Measurements from ENCODE around the gene MTUS2.

MTUS2 gene

DNA sequence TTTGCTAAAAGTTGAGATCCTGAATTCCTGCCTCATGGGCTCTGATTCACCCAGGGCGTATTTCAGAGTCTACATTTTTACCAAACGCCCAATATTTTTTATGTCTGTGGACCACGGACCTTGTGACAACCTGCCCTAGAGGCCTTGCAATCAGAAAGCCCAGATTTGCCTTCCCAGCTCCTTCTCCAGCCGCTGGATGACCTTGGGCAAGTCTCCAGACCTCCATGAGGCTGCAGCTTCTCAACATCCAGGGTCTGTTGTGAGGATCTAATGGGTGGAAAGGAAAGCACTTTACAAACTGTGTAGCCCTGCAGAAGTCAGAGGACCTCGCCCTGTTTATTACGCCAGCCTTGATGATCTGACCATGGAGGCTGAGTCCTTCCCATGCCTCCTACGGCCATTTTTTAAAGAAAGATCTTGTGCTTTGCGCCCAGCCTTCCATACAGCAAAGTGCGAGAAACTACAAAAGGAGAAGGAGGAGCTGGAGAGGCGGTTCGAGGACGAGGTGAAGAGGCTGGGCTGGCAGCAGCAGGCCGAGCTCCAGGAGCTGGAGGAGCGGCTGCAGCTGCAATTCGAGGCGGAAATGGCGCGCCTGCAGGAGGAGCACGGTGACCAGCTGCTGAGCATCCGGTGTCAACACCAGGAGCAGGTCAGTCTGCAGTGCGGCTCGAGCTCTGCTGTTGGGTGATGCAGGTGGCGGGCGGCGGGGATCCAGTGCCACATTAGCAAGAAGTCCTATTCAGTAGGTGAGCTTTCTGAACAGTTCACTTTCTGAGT lies 659.8 kb downstream of the MTUS2 start:
- Histone ChIP-seq H3K9me3 (ENCODE audit: insufficient read depth, low read depth, low read length) (no peaks in the 10 kb centered on the region), H3K27me3 (ENCODE audit: insufficient read depth, low read length) (no peaks in the 10 kb centered on the region), H3K36me3 (ENCODE audit: insufficient read depth, low read length) (no peaks in the 10 kb centered on the region), H3K4me3 (ENCODE audit: low read length) (no peak overlapping the region), H3K4me1 (ENCODE audit: insufficient read depth, low read length) (peaks cover 14% of the 10 kb centered on the region), H3K27ac (ENCODE audit: low read depth, low read length) (no peak overlapping the region), H3K9ac (ENCODE audit: low read depth, low read length) (no peak overlapping the region)
- WGBS = 88% methylated on average over 25 of the region's 25 CpGs

DNA sequence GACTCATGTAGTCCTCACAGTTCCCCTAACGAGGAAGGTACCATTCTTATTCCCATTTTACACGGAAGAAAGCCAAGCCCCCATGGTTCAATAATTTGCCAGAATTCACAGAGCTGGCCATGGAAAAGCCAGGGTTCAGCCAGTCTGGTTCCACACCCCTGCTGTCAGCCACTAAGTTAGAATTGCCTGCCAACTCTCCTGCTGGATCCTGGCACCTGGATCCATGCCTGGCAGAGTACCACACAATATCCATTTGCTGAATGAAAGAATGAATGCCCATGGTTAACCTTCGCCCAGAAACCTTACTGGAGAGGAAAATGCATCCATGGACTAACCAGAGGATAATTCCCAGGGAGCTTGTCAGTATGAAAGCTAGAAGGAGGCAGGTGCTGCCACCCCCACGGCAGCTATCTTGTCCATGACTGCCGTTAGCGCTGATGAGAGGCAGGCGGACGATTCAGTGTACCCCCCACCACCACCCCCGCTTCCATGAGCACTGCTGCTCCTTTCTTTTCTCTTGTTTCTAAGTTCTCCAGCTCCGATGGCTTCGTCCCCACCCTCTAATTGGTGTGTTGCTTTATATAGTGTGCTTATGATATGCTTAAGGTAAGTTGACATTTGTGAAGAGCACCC lies 660.9 kb downstream of the MTUS2 start:
- Histone ChIP-seq H3K4me3 (ENCODE audit: low read length) (no peak overlapping the region), H3K27me3 (ENCODE audit: insufficient read depth, low read length) (no peaks in the 10 kb centered on the region), H3K4me1 (ENCODE audit: insufficient read depth, low read length) (peaks cover 14% of the 10 kb centered on the region), H3K9me3 (ENCODE audit: insufficient read depth, low read depth, low read length) (no peaks in the 10 kb centered on the region), H3K36me3 (ENCODE audit: insufficient read depth, low read length) (no peaks in the 10 kb centered on the region), H3K9ac (ENCODE audit: low read depth, low read length) (no peak overlapping the region), H3K27ac (ENCODE audit: low read depth, low read length) (no peak overlapping the region)
- WGBS = 93% methylated on average over 9 of the region's 11 CpGs

DNA sequence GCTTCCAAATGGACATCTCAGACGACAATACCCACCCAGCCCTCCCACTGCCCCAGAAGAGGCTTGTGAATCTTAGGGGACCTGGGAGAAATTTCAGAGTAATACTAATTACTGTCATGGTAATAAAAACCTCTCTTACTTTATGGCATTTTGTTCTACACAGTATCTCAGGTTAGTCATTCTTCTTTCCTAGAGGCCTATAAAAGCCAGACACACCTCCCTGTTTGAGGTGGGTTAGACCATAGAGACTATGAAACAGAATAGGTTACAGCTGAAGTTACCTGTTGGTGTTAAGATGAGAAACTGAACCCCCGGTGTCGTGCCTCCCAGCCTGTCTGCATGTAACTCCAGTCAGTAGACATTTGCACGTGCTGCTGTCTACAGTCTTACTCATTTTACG lies 661.5 kb downstream of the MTUS2 start:
- Histone ChIP-seq H3K9me3 (ENCODE audit: insufficient read depth, low read depth, low read length) (no peaks in the 10 kb centered on the region), H3K9ac (ENCODE audit: low read depth, low read length) (no peak overlapping the region), H3K27me3 (ENCODE audit: insufficient read depth, low read length) (no peaks in the 10 kb centered on the region), H3K4me3 (ENCODE audit: low read length) (no peak overlapping the region), H3K36me3 (ENCODE audit: insufficient read depth, low read length) (no peaks in the 10 kb centered on the region), H3K4me1 (ENCODE audit: insufficient read depth, low read length) (peaks cover 14% of the 10 kb centered on the region), H3K27ac (ENCODE audit: low read depth, low read length) (no peak overlapping the region)
- 91% methylated on average over 4 of the region's 5 CpGs for WGBS

DNA sequence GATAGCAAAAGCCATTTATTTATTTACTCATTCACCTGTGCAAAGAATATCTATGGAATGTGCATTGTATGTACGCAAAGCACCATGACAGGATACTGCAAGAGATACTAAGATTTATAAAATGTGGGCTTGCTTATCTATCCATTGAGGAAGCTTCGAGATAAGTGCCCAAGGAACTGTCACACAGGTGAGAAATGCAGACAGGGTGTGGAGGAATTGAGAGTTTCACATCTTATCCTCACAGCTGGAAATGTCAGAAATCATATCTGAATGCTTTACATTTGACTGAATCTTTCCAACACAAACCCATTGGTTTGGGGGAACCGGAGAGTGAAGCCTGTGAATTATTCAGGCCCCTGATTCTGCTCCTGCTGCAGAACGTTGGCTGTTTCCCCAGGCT lies 662.4 kb downstream of the MTUS2 start:
- Histone ChIP-seq H3K9ac (ENCODE audit: low read depth, low read length) (no peak overlapping the region), H3K27me3 (ENCODE audit: insufficient read depth, low read length) (no peaks in the 10 kb centered on the region), H3K9me3 (ENCODE audit: insufficient read depth, low read depth, low read length) (no peaks in the 10 kb centered on the region), H3K36me3 (ENCODE audit: insufficient read depth, low read length) (no peaks in the 10 kb centered on the region), H3K4me3 (ENCODE audit: low read length) (no peak overlapping the region), H3K27ac (ENCODE audit: low read depth, low read length) (no peak overlapping the region), H3K4me1 (ENCODE audit: insufficient read depth, low read length) (peaks cover 14% of the 10 kb centered on the region)
- WGBS = 88% methylated on average over 4 of the region's 4 CpGs

DNA sequence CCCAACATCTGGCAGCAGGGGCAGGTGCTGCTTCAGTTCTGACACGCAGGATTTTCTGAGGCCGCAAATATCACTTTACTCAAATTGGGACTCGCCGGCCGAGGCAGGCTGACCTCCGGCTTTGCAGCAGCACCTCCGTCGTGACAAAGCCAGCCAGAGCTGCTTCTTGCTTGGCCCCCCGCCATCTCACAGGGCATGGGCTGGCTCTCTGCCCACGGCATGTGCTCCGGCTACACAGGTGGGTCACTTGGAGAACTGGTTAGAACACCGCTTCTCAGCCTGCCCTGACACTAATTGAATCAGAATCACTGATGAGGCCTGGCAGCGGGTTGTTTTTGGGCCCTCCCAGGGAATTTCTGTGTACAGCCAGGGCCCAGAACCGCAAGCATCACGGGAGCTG lies 663.1 kb downstream of the MTUS2 start:
- Histone ChIP-seq H3K36me3 (ENCODE audit: insufficient read depth, low read length) (no peaks in the 10 kb centered on the region), H3K4me1 (ENCODE audit: insufficient read depth, low read length) (peaks cover 20% of the 10 kb centered on the region), H3K27me3 (ENCODE audit: insufficient read depth, low read length) (no peaks in the 10 kb centered on the region), H3K27ac (ENCODE audit: low read depth, low read length) (no peak overlapping the region), H3K9me3 (ENCODE audit: insufficient read depth, low read depth, low read length) (no peaks in the 10 kb centered on the region), H3K9ac (ENCODE audit: low read depth, low read length) (no peak overlapping the region), H3K4me3 (ENCODE audit: low read length) (no peak overlapping the region)
- 91% methylated on average over 15 of the region's 15 CpGs for WGBS

DNA sequence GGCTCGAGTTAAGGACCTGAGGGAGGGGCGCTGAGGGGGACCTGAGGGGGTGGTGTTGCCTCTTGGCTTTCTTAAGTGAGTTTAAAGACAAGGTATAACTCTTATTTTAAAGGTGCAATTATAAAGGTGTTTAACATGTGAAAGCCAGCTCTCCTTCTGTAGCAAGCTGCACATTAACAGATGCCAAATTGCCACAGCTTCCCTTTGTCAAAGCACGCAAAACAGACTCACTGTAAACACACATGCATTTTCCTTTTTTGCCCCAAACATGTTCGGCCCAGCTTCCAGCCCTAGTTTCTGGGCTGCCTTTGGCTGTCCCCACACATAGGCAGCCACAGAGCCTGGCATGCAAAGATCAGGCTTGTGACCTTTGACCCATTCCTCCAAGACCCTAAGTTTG lies 663.5 kb downstream of the MTUS2 start:
- Histone ChIP-seq H3K4me3 (ENCODE audit: low read length) (no peak overlapping the region), H3K9ac (ENCODE audit: low read depth, low read length) (no peak overlapping the region), H3K36me3 (ENCODE audit: insufficient read depth, low read length) (no peaks in the 10 kb centered on the region), H3K9me3 (ENCODE audit: insufficient read depth, low read depth, low read length) (no peaks in the 10 kb centered on the region), H3K27ac (ENCODE audit: low read depth, low read length) (no peak overlapping the region), H3K4me1 (ENCODE audit: insufficient read depth, low read length) (peaks cover 20% of the 10 kb centered on the region), H3K27me3 (ENCODE audit: insufficient read depth, low read length) (no peaks in the 10 kb centered on the region)
- 63% methylated on average over 4 of the region's 4 CpGs for WGBS

DNA sequence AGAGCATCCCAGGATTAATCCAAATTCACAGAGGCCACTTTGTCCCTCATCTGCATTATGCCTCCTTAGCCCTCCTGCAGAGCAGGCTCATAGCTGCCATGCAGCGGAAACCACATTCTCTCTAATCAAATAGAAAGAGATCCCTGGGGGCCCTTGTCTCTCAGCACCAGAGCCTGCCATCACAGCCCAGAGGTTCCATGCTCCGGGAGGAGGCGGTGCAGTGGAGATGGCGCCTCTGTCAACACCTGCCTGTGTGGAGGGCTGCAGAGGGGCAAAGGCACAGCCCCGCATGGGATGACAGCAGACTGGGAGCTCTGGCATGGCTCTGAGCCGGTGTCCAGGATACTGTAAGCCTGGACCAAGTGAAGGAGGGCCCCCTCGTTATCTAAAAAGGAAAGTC lies 664.1 kb downstream of the MTUS2 start:
- Histone ChIP-seq H3K36me3 (ENCODE audit: insufficient read depth, low read length) (no peaks in the 10 kb centered on the region), H3K9me3 (ENCODE audit: insufficient read depth, low read depth, low read length) (no peaks in the 10 kb centered on the region), H3K27me3 (ENCODE audit: insufficient read depth, low read length) (no peaks in the 10 kb centered on the region), H3K4me3 (ENCODE audit: low read length) (no peak overlapping the region), H3K4me1 (ENCODE audit: insufficient read depth, low read length) (peaks cover 20% of the 10 kb centered on the region), H3K27ac (ENCODE audit: low read depth, low read length) (no peak overlapping the region), H3K9ac (ENCODE audit: low read depth, low read length) (no peak overlapping the region)
- 65% methylated on average over 7 of the region's 7 CpGs for WGBS

DNA sequence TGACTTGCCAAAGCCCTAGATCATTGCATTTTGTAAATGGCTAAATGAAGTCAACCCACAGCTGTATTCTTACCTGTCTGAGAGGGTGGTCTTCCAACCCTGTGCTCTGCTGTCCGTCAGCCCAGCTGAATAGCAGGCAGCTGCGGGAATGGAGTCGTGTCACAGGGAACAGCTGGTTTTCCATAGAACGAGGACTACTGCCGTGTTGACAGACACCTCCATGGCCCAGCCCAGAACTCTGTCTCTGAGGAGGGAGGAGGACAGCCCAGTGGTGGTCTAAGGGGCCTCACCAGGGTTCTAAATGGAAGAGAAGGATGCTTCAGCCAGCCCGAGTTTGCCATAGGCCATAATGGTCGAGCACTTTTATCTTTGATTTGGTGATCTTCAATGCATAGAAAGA lies 664.7 kb downstream of the MTUS2 start:
- Histone ChIP-seq H3K4me1 (ENCODE audit: insufficient read depth, low read length) (peaks cover 20% of the 10 kb centered on the region), H3K36me3 (ENCODE audit: insufficient read depth, low read length) (no peaks in the 10 kb centered on the region), H3K27ac (ENCODE audit: low read depth, low read length) (no peak overlapping the region), H3K4me3 (ENCODE audit: low read length) (no peak overlapping the region), H3K9me3 (ENCODE audit: insufficient read depth, low read depth, low read length) (no peaks in the 10 kb centered on the region), H3K27me3 (ENCODE audit: insufficient read depth, low read length) (no peaks in the 10 kb centered on the region), H3K9ac (ENCODE audit: low read depth, low read length) (no peak overlapping the region)
- WGBS = 86% methylated on average over 7 of the region's 7 CpGs

DNA sequence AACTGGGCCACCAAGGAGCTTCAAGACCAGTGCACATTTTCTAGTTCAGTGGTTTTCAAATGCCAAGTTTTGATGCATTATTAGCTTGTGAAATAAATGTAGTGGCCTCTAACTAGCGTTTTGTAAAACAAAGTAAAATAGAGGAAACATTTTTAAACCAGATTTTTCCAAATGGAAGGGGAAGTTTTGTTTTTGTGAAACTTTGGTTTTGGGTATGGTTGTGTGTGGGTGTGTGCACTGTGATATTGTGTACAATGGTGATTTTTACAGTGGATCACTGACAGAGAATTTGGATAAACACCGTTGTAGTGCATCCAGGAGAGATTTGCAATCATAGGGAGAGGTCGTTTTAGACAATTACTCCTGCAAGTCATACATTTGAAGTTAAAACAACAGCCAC lies 666.4 kb downstream of the MTUS2 start:
- WGBS = 89% methylated on average over 3 of the region's 3 CpGs
- no peak overlapping the region for H3K9ac ChIP-seq (ENCODE audit: low read depth, low read length)
- H3K4me1 ChIP-seq (ENCODE audit: insufficient read depth, low read length) = peaks cover 20% of the 10 kb centered on the region
- H3K9me3 ChIP-seq (ENCODE audit: insufficient read depth, low read depth, low read length) = no peaks in the 10 kb centered on the region
- H3K36me3 ChIP-seq (ENCODE audit: insufficient read depth, low read length) = no peaks in the 10 kb centered on the region
- H3K27ac ChIP-seq (ENCODE audit: low read depth, low read length) = no peak overlapping the region
- H3K27me3 ChIP-seq (ENCODE audit: insufficient read depth, low read length) = no peaks in the 10 kb centered on the region
- no peak overlapping the region for H3K4me3 ChIP-seq (ENCODE audit: low read length)

DNA sequence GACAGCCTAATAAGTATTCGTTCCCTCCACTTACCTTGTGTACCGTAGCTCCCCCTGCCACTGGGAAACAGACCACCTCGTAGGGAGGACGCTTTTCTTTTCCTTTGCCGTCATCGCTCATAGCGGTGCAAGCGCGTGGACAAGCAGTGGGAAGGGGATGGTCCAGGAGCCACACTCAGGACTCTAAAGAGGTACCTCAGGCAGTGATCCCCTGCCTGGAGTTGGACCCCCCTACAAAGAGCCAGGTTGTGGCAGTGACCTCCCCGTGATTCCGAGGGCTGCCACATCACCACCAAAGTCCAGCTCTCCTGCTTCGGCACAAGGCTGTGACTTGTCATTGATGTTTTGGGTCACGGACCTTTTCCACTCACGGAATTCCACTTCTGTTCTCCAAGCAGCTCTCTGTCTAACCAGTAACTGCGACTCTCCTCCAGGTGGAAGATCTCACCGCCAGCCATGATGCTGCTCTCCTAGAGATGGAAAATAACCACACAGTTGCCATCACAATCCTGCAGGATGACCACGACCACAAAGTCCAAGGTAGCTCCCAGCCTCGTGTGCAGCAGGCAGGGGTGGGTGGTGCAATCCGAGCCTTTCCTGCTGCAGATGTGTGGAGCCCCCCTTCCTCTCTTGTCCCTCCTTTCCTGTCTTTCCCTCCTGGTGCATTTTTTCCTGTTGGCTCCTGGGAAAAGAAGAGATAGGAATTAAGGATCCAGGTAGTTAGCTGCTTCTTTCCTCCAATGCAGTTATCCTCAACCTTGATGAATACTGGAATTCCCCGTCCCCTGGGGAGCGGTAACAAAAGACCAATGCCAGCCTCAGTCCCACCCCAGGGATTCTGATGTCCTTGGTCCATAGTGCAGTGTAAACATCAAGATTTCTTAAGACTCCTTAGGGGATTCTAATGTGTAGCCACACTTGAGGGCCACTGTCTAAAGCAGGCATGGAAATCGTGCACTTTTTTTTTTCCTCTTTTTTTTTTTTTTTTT lies 667.6 kb downstream of the MTUS2 start:
- 87% methylated on average over 22 of the region's 22 CpGs for WGBS
- Histone ChIP-seq H3K4me1 (ENCODE audit: insufficient read depth, low read length) (peaks cover 20% of the 10 kb centered on the region), H3K4me3 (ENCODE audit: low read length) (no peak overlapping the region), H3K27me3 (ENCODE audit: insufficient read depth, low read length) (no peaks in the 10 kb centered on the region), H3K36me3 (ENCODE audit: insufficient read depth, low read length) (no peaks in the 10 kb centered on the region), H3K9ac (ENCODE audit: low read depth, low read length) (no peak overlapping the region), H3K9me3 (ENCODE audit: insufficient read depth, low read depth, low read length) (no peaks in the 10 kb centered on the region), H3K27ac (ENCODE audit: low read depth, low read length) (no peak overlapping the region)

Data from HUES64 (cell line).